ENCODE measurements around the gene CRIP2. TPM values are rescaled to one million over a fixed set of nuclear protein-coding genes. Genes with fewer than 3 reads are reported as not detected.

The CRIP2 gene
- total RNA-seq (100 to 1,000 TPM; 172 to 224 TPM), polyA plus RNA-seq (ENCODE audit: insufficient read length in 6 of 6) (100 to 1,000 TPM; 143 to 229 (median 181) TPM)
- long read RNA-seq, donor 1, transcript CRIP2-201 (8 exons, 1,857 nt) = major isoform, 160 of 206 reads
- long read RNA-seq, donor 1, transcript CRIP2-205 (8 exons, 1,893 nt) = minor isoform, 8 of 206 reads
- long read RNA-seq, donor 1, partial matches to known transcripts = 26 of 206 reads
- long read RNA-seq, donor 1, other reads (novel, unspliced or antisense) = 5 of 206 reads
- long read RNA-seq, donor 2, transcript CRIP2-201 (8 exons, 1,857 nt) = major isoform, 87 of 119 reads
- long read RNA-seq, donor 2, partial matches to known transcripts = 25 of 119 reads
- long read RNA-seq, donor 2, other reads (novel, unspliced or antisense) = 0 of 119 reads
- long read RNA-seq, donor 3, transcript CRIP2-201 (8 exons, 1,857 nt) = major isoform, 95 of 104 reads
- long read RNA-seq, donor 3, partial matches to known transcripts = 0 of 104 reads
- long read RNA-seq, donor 3, other reads (novel, unspliced or antisense) = 5 of 104 reads
- long read RNA-seq, donor 4, transcript CRIP2-201 (8 exons, 1,857 nt) = major isoform, 366 of 405 reads
- long read RNA-seq, donor 4, transcript CRIP2-205 (8 exons, 1,893 nt) = minor isoform, 8 of 405 reads
- long read RNA-seq, donor 4, partial matches to known transcripts = 19 of 405 reads
- long read RNA-seq, donor 4, other reads (novel, unspliced or antisense) = 8 of 405 reads
- long read RNA-seq, donor 5, transcript CRIP2-201 (8 exons, 1,857 nt) = major isoform, 95 of 132 reads
- long read RNA-seq, donor 5, transcript CRIP2-205 (8 exons, 1,893 nt) = minor isoform, 5 of 132 reads
- long read RNA-seq, donor 5, partial matches to known transcripts = 22 of 132 reads
- long read RNA-seq, donor 5, other reads (novel, unspliced or antisense) = 5 of 132 reads
- long read RNA-seq, donor 6, transcript CRIP2-201 (8 exons, 1,857 nt) = major isoform, 71 of 93 reads
- long read RNA-seq, donor 6, transcript CRIP2-205 (8 exons, 1,893 nt) = minor isoform, 5 of 93 reads
- long read RNA-seq, donor 6, partial matches to known transcripts = 10 of 93 reads
- long read RNA-seq, donor 6, other reads (novel, unspliced or antisense) = 0 of 93 reads
- long read RNA-seq, donor 7, transcript CRIP2-201 (8 exons, 1,857 nt) = major isoform, 53 of 73 reads
- long read RNA-seq, donor 7, transcript CRIP2-204 (7 exons, 1,373 nt) = minor isoform, 7 of 73 reads
- long read RNA-seq, donor 7, partial matches to known transcripts = 8 of 73 reads
- long read RNA-seq, donor 7, other reads (novel, unspliced or antisense) = 0 of 73 reads
- long read RNA-seq, donor 8, transcript CRIP2-201 (8 exons, 1,857 nt) = major isoform, 126 of 160 reads
- long read RNA-seq, donor 8, transcript CRIP2-205 (8 exons, 1,893 nt) = minor isoform, 7 of 160 reads
- long read RNA-seq, donor 8, partial matches to known transcripts = 21 of 160 reads
- long read RNA-seq, donor 8, other reads (novel, unspliced or antisense) = 0 of 160 reads
- long read RNA-seq, donor 9 = 0 reads
- long read RNA-seq, donor 10, transcript CRIP2-201 (8 exons, 1,857 nt) = major isoform, 618 of 683 reads
- long read RNA-seq, donor 10, transcript CRIP2-203 (7 exons, 991 nt) = minor isoform, 16 of 683 reads
- long read RNA-seq, donor 10, transcript CRIP2-205 (8 exons, 1,893 nt) = minor isoform, 8 of 683 reads
- long read RNA-seq, donor 10, partial matches to known transcripts = 17 of 683 reads
- long read RNA-seq, donor 10, other reads (novel, unspliced or antisense) = 24 of 683 reads
- long read RNA-seq, donor 11 = 0 reads
- long read RNA-seq, donor 12, transcript CRIP2-201 (8 exons, 1,857 nt) = major isoform, 91 of 98 reads
- long read RNA-seq, donor 12, partial matches to known transcripts = 0 of 98 reads
- long read RNA-seq, donor 12, other reads (novel, unspliced or antisense) = 0 of 98 reads

GRCh38 chr14:105474483-105475268 lies at the start of gene CRIP2:
TSS of gene CRIP2 (plus strand) at chr14:105474821. CDS start at chr14:105474863, 42 bp downstream.
- peak; percentile 14 for ATAC-seq
- intact Hi-C loops (cut with DNase I) = no loop called here
- H3K4me1 ChIP-seq = peaks cover 36 to 70% of the 10 kb centered on the region in 2 donors
- H3K27me3 ChIP-seq = peaks cover 0 to 69% of the 10 kb centered on the region in 2 donors
- DNase-seq = peak in 1 of 4 donors; percentile 76
- peak within 1 kb of the TSS; percentile 59 to 94 for H3K4me3 ChIP-seq
- no peaks in the 10 kb centered on the region for H3K9me3 ChIP-seq
- peaks cover 0 to 30% of the 10 kb centered on the region in 2 donors for H3K36me3 ChIP-seq
- H3K27ac ChIP-seq = peak within 1 kb of the TSS; percentile 92 to 94
- TF ChIP-seq CTCF (IDR thresholded peaks at IDR 0.05) = no peak

- Histone ChIP-seq H3K27me3 (no peaks in the 10 kb centered on the region), H3K4me1 (peaks cover 14 to 26% of the 10 kb centered on the region in 2 donors), H3K9me3 (no peaks in the 10 kb centered on the region), H3K27ac (no peak overlapping the region), H3K4me3 (no peak overlapping the region), H3K36me3 (peaks cover 0 to 26% of the 10 kb centered on the region in 2 donors)
- ATAC-seq = no peak
- intact Hi-C loops (cut with DNase I) = no loop called here
- peak in 1 of 4 donors; percentile 51 for DNase-seq
- no peak for TF ChIP-seq CTCF (IDR thresholded peaks at IDR 0.05)
Observed at GRCh38 chr14:105424861-105425260, 49.8 kb upstream of the CRIP2 start.

- DNase-seq = peak in 1 of 4 donors; percentile 63
- Histone ChIP-seq H3K4me3 (no peak overlapping the region), H3K27me3 (no peaks in the 10 kb centered on the region), H3K27ac (no peak overlapping the region), H3K36me3 (peaks cover 5 to 26% of the 10 kb centered on the region in 2 donors), H3K4me1 (peaks cover 12 to 25% of the 10 kb centered on the region in 2 donors), H3K9me3 (no peaks in the 10 kb centered on the region)
- ATAC-seq = no peak
- intact Hi-C loops (cut with DNase I) = no loop called here
- TF ChIP-seq CTCF (IDR thresholded peaks at IDR 0.05) = no peak
Observed at GRCh38 chr14:105425823-105426247, 48.8 kb upstream of the CRIP2 start.

All from left lung (tissue), 14 donors.